ENCODE results near the gene VSTM5. TPM values are rescaled to one million over a fixed set of nuclear protein-coding genes. Genes with fewer than 3 reads are reported as not detected.

The VSTM5 gene
- total and polyA plus RNA-seq, 2 donors from 2014 or later, result 0.41 to 1.8 TPM

DNA sequence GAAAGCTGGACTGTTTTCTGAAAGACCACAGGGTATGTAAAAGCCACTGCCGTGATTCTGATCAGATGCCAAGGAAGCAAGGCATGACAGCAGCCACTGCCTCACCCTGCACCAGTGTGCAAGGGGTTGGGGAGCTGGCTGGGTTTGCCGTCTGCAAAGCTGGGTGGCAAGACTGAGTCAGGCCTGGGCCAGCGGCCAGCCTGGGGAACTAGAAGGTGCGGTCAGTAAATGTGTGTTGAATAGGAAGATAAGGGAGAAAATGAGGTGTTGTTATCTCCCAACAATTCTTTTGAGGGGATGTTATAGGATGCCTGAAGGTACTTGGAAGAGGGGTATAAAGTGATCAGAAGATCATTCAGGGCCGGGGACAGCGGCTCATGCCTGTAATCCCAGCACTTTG, 8.0 kb downstream of the VSTM5 start:
- TF ChIP-seq, protein P1, sequence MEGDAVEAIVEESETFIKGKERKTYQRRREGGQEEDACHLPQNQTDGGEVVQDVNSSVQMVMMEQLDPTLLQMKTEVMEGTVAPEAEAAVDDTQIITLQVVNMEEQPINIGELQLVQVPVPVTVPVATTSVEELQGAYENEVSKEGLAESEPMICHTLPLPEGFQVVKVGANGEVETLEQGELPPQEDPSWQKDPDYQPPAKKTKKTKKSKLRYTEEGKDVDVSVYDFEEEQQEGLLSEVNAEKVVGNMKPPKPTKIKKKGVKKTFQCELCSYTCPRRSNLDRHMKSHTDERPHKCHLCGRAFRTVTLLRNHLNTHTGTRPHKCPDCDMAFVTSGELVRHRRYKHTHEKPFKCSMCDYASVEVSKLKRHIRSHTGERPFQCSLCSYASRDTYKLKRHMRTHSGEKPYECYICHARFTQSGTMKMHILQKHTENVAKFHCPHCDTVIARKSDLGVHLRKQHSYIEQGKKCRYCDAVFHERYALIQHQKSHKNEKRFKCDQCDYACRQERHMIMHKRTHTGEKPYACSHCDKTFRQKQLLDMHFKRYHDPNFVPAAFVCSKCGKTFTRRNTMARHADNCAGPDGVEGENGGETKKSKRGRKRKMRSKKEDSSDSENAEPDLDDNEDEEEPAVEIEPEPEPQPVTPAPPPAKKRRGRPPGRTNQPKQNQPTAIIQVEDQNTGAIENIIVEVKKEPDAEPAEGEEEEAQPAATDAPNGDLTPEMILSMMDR (IDR thresholded peaks at IDR 0.05; ENCODE audit: borderline replicate concordance, extremely low read depth, insufficient read depth), result no peak
- Histone ChIP-seq H3K27me3 (ENCODE audit: control insufficient read depth, insufficient read depth, low read length) (no peaks in the 10 kb centered on the region), H3K27ac (ENCODE audit: low read depth in 2 of 2, low read length in 2 of 2) (no peak overlapping the region), H3K4me1 (ENCODE audit: control insufficient read depth in 2 of 3, insufficient read depth in 2 of 3, low read depth in 1 of 3, low read length in 3 of 3) (no peaks in the 10 kb centered on the region), H3K4me3 (ENCODE audit: low read length in 3 of 3) (no peak overlapping the region), H3K36me3 (ENCODE audit: control insufficient read depth in 2 of 3, insufficient read depth in 3 of 3, low read length in 3 of 3) (no peaks in the 10 kb centered on the region), H3K9me3 (ENCODE audit: control insufficient read depth in 2 of 3, insufficient read depth in 1 of 3, low read length in 3 of 3) (no peaks in the 10 kb centered on the region), H3K9ac (ENCODE audit: low read length in 3 of 3) (no peak overlapping the region)
- DNase-seq (peak in 1 of 5 donors; percentile 11), FAIRE-seq (no peak)
- intact Hi-C loops (cut with DNase I), result no loop called here

DNA sequence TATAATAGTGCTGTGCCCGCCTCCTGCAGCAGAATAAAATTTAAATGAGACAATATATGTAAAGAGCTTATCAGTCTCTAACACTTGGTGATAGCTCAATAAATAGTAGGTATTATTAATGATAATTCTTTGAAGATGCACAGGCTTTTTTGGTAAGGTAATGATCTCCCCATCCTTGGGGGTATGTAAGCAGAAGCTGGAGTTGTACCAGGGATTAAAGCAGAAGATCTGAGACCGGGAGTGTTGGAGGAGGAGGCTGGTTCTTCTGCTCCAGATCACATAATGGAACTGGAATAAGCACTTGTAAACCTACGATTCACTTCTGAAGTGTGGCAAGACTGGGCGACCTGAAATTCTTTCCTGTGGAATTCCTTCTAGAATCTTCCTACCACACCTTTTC, 8.4 kb downstream of the VSTM5 start:
- Histone ChIP-seq H3K4me3 (ENCODE audit: low read length in 3 of 3) (no peak overlapping the region), H3K9ac (ENCODE audit: low read length in 3 of 3) (no peak overlapping the region), H3K4me1 (ENCODE audit: control insufficient read depth in 2 of 3, insufficient read depth in 2 of 3, low read depth in 1 of 3, low read length in 3 of 3) (no peaks in the 10 kb centered on the region), H3K36me3 (ENCODE audit: control insufficient read depth in 2 of 3, insufficient read depth in 3 of 3, low read length in 3 of 3) (no peaks in the 10 kb centered on the region), H3K27me3 (ENCODE audit: control insufficient read depth, insufficient read depth, low read length) (no peaks in the 10 kb centered on the region), H3K27ac (ENCODE audit: low read depth in 2 of 2, low read length in 2 of 2) (no peak overlapping the region), H3K9me3 (ENCODE audit: control insufficient read depth in 2 of 3, insufficient read depth in 1 of 3, low read length in 3 of 3) (no peaks in the 10 kb centered on the region)
- FAIRE-seq (no peak), DNase-seq (peak in 1 of 5 donors; percentile 4)
- intact Hi-C loops (cut with DNase I), result no loop called here
- TF ChIP-seq, protein P1 (IDR thresholded peaks at IDR 0.05; ENCODE audit: borderline replicate concordance, extremely low read depth, insufficient read depth), result no peak

DNA sequence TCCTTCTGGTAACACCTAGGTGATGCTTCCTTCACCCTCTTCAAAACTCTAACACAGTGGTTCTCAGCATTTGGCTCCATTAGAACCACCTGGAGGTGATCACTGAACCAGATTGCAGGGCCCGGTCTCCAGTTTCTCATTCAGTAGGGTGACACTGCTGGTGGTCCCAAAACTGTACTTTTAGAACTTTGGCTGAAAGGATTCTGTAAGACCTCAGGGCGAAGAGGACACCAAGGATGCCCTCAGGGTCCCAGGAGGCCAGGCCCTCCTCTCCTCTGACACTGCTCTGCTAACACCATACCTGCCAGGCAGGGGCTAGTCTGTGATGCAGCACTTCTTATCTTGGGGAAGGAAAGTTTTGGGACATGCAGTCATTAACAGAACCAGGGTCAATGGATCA, 9.0 kb downstream of the VSTM5 start:
- no peak overlapping the region for H3K4me3 ChIP-seq (ENCODE audit: low read length in 3 of 3)
- H3K9me3 ChIP-seq (ENCODE audit: control insufficient read depth in 2 of 3, insufficient read depth in 1 of 3, low read length in 3 of 3), result no peaks in the 10 kb centered on the region
- DNase-seq, result peak in 1 of 5 donors; percentile 7
- H3K27ac ChIP-seq (ENCODE audit: low read depth in 2 of 2, low read length in 2 of 2), result no peak overlapping the region
- H3K27me3 ChIP-seq (ENCODE audit: control insufficient read depth, insufficient read depth, low read length), result no peaks in the 10 kb centered on the region
- intact Hi-C loops (cut with DNase I), result no loop called here
- no peaks in the 10 kb centered on the region for H3K4me1 ChIP-seq (ENCODE audit: control insufficient read depth in 2 of 3, insufficient read depth in 2 of 3, low read depth in 1 of 3, low read length in 3 of 3)
- TF ChIP-seq, protein P1 (IDR thresholded peaks at IDR 0.05; ENCODE audit: borderline replicate concordance, extremely low read depth, insufficient read depth), result no peak
- no peaks in the 10 kb centered on the region for H3K36me3 ChIP-seq (ENCODE audit: control insufficient read depth in 2 of 3, insufficient read depth in 3 of 3, low read length in 3 of 3)
- H3K9ac ChIP-seq (ENCODE audit: low read length in 3 of 3), result no peak overlapping the region
- no peak for FAIRE-seq

DNA sequence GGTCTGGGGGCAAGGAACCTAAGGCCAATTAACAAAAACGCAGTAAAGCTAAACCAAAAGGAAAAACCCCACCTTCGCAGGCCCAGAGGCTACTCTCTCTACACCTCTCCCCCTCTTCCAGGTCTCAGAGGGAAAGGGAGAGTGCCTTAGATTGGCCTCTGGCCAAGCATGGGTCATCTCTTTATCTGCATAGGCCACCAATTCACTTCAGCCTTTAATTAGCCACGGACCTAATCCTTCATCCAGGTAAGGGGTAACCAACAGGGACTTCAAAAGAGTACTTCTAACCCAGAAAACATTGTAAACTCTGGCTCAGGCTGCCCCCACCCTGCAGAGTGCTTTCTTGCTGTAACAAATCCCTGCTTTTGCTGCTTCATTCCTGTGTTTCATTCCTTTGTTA, 9.4 kb downstream of the VSTM5 start:
- no peaks in the 10 kb centered on the region for H3K27me3 ChIP-seq (ENCODE audit: control insufficient read depth, insufficient read depth, low read length)
- no peak overlapping the region for H3K4me3 ChIP-seq (ENCODE audit: low read length in 3 of 3)
- FAIRE-seq (no peak), DNase-seq (no peak)
- intact Hi-C loops (cut with DNase I), result no loop called here
- TF ChIP-seq, protein P1 (IDR thresholded peaks at IDR 0.05; ENCODE audit: borderline replicate concordance, extremely low read depth, insufficient read depth), result no peak
- no peaks in the 10 kb centered on the region for H3K36me3 ChIP-seq (ENCODE audit: control insufficient read depth in 2 of 3, insufficient read depth in 3 of 3, low read length in 3 of 3)
- H3K27ac ChIP-seq (ENCODE audit: low read depth in 2 of 2, low read length in 2 of 2), result no peak overlapping the region
- H3K4me1 ChIP-seq (ENCODE audit: control insufficient read depth in 2 of 3, insufficient read depth in 2 of 3, low read depth in 1 of 3, low read length in 3 of 3), result no peaks in the 10 kb centered on the region
- no peak overlapping the region for H3K9ac ChIP-seq (ENCODE audit: low read length in 3 of 3)
- H3K9me3 ChIP-seq (ENCODE audit: control insufficient read depth in 2 of 3, insufficient read depth in 1 of 3, low read length in 3 of 3), result no peaks in the 10 kb centered on the region

Measured in kidney (tissue), 14 donors.